OCI-LY1 (cell line): Measurements from ENCODE around the gene ZNF536.

ENCODE experiments used
- EZH2 ChIP-seq: fragments of 200-600 bp; sonication (generic), shearing (Covaris generic); IDR thresholded peaks from 2 replicates; pipeline ENCODE4 v1.8.0; 2017; ENCODE audit warnings: borderline replicate concordance, mixed run types, mild to moderate bottlenecking, antibody characterized with exemption, low read length, moderate library complexity, mixed read lengths
- TF ChIP-seq, protein P1 (sequence below): fragments of 200-600 bp; sonication (generic), shearing (Covaris generic); IDR thresholded peaks from 2 replicates; pipeline ENCODE4 v1.5.1; 2017; ENCODE audit warnings: mild to moderate bottlenecking, antibody characterized with exemption, low read length, moderate library complexity, mixed read lengths

- TF ChIP-seq, protein P1, sequence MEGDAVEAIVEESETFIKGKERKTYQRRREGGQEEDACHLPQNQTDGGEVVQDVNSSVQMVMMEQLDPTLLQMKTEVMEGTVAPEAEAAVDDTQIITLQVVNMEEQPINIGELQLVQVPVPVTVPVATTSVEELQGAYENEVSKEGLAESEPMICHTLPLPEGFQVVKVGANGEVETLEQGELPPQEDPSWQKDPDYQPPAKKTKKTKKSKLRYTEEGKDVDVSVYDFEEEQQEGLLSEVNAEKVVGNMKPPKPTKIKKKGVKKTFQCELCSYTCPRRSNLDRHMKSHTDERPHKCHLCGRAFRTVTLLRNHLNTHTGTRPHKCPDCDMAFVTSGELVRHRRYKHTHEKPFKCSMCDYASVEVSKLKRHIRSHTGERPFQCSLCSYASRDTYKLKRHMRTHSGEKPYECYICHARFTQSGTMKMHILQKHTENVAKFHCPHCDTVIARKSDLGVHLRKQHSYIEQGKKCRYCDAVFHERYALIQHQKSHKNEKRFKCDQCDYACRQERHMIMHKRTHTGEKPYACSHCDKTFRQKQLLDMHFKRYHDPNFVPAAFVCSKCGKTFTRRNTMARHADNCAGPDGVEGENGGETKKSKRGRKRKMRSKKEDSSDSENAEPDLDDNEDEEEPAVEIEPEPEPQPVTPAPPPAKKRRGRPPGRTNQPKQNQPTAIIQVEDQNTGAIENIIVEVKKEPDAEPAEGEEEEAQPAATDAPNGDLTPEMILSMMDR: no peak
- TF ChIP-seq EZH2: no peak
These were observed 186.6 kb downstream of the ZNF536 start for GRCh38 chr19:30558793-30559192.
